Mammary epithelial cell (primary cell): ENCODE data around the gene ASPDH.

ENCODE experiments used
- CTCF ChIP-seq, 2 donors: IDR thresholded peaks in 1 of 2; conservative IDR thresholded peaks in 1 of 2; 2 replicates each; pipeline ENCODE4 v1.5.1; 2011 to 2012; ENCODE audit warnings: inconsistent platforms in 2 of 2, low read length in 2 of 2, mild to moderate bottlenecking in 2 of 2, control low read depth in 1 of 2, low read depth in 1 of 2; ENCODE audit not compliant: insufficient read depth in 1 of 2; ENCODE audit errors: extremely low read depth in 1 of 2
- EZH2 ChIP-seq: IDR thresholded peaks from 2 replicates; pipeline ENCODE4 v1.6.1; 2012; ENCODE audit warnings: low read length, inconsistent platforms, borderline replicate concordance

- TF ChIP-seq CTCF (conservative IDR thresholded peaks at IDR 0.05 in 1 of 2, IDR thresholded peaks at IDR 0.05 in 1 of 2; ENCODE audit: extremely low read depth in 1 of 2, insufficient read depth in 1 of 2, low read depth in 1 of 2, low read length in 2 of 2) (no peak), EZH2 (no peak)
Observed at GRCh38 chr19:50532952-50533351, 19.2 kb upstream of the ASPDH start.
